ENCODE results near the gene TCAP.

DNA sequence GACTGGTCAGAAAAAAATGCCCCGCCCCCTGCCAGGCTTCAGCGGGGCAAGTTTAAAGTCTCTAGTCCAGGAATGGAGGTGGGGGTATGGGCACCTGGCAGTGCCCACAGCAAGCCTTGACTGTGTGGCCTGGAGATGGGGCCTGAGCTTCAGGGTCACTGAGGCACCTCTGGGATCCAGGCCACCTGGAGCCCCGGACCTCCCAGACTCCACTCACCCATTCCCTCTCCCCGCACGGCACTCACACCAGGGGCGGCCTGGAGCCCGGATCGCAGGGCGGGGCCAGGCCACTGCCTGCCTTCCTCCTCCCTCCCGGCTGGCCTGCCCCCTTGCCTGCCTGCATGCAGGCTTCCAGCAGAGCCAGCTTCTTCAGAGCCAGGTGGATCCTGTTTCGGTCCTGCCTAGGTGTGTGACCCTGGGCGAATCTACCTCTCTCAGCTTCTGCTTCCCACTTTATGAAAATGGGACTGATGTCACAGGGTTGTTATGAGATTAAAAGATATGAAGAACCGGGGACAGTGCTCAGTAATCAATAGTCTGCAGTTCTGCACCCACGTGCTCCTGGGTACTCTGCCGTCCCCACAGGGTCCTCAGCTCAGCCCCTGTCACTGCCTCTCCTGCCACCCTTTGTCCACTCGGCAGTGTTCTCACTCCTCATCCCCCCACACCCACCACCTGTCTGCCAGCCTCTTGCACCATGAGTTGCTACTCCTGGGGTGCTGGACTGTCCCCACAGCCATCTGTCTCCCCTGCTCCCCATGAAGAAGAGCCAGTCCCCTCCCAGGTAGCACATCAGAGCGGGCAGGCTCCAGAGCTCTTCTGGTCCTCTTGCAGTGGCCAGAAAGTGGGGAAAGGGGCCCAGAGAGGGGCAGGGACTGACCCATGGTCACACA, 1.2 kb upstream of the TCAP start:
- TF ChIP-seq, protein P1, sequence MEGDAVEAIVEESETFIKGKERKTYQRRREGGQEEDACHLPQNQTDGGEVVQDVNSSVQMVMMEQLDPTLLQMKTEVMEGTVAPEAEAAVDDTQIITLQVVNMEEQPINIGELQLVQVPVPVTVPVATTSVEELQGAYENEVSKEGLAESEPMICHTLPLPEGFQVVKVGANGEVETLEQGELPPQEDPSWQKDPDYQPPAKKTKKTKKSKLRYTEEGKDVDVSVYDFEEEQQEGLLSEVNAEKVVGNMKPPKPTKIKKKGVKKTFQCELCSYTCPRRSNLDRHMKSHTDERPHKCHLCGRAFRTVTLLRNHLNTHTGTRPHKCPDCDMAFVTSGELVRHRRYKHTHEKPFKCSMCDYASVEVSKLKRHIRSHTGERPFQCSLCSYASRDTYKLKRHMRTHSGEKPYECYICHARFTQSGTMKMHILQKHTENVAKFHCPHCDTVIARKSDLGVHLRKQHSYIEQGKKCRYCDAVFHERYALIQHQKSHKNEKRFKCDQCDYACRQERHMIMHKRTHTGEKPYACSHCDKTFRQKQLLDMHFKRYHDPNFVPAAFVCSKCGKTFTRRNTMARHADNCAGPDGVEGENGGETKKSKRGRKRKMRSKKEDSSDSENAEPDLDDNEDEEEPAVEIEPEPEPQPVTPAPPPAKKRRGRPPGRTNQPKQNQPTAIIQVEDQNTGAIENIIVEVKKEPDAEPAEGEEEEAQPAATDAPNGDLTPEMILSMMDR (IDR thresholded peaks at IDR 0.05; ENCODE audit: insufficient read depth, low read length, poor library complexity, severe bottlenecking) = no peak
- TF ChIP-seq EZH2phosphoT487 (conservative IDR thresholded peaks at IDR 0.05; ENCODE audit: low read length) = no peak

Measured in SU-DHL-6 (cell line).